Right lobe of liver (tissue), 6 donors: ENCODE measurements around the gene TRIP11. TPM values are rescaled to one million over a fixed set of nuclear protein-coding genes. Genes with fewer than 3 reads are reported as not detected.

ENCODE experiments used
- ATAC-seq, 4 donors: fragments of 200-7000 bp; cut with Tn5 transposase; one replicate each; pipeline ENCODE4 v1.9.1; 2020; ENCODE audit warnings: mild to moderate bottlenecking in 4 of 4, moderate library complexity in 4 of 4
- DNase-seq, 3 donors: peaks; one replicate each; pipeline ENCODE4 v3.0.0-alpha.2; 2020
- H3K27ac ChIP-seq, 3 donors: fragments of 200-600 bp; one replicate each; pipeline ENCODE4 v1.8.0; 2022
- H3K27me3 ChIP-seq, 2 donors: fragments of 200-600 bp; one replicate each; pipeline ENCODE4 v1.8.0; 2022
- H3K36me3 ChIP-seq, 4 donors: fragments of 200-600 bp; sonication (generic) in 1 of 4; one replicate each; pipeline versions ENCODE4 v1.5.1 to v1.8.0; 2017 to 2022; ENCODE audit warnings: control low read depth in 1 of 4
- H3K4me1 ChIP-seq, 4 donors: fragments of 200-600 bp; sonication (generic) in 1 of 4; one replicate each; pipeline versions ENCODE4 v1.5.1 to v1.8.0; 2017 to 2022; ENCODE audit warnings: control low read depth in 1 of 4
- H3K4me3 ChIP-seq, 3 donors: fragments of 200-600 bp; one replicate each; pipeline ENCODE4 v1.8.0; 2022
- H3K9me3 ChIP-seq, 4 donors: fragments of 200-600 bp; sonication (generic) in 1 of 4; one replicate each; pipeline versions ENCODE4 v1.5.1 to v1.8.0; 2017 to 2022; ENCODE audit warnings: control low read depth in 1 of 4
- POLR2A ChIP-seq: fragments of 450-650 bp; IDR thresholded peaks from one replicate; pipeline ENCODE4 v1.6.1; 2017; ENCODE audit warnings: antibody characterized with exemption, mild to moderate bottlenecking
- WGBS: methylation state at CpG from one replicate; pipeline ENCODE4 v1.1.6; 2018; ENCODE audit warnings: low coverage, low lambda C conversion rate; ENCODE audit not compliant: insufficient coverage; ENCODE audit errors: missing lambda C conversion rate; 5-methylcytosine and 5-hydroxymethylcytosine counted together
- intact Hi-C, 2 donors: fragments of 100-400 bp; cut with DNase I; formaldehyde crosslinking; loops; one replicate each; pipeline versions ENCODE4 v1.11.2 to v1.14.1; 2022
- total RNA-seq, 6 experiments: library from RNA; depleted of rRNA in 2 of 6; stranded (reverse); fragments of >200 nt in 2 of 6; fragmentation: NEBNext Ultra II Directional in 3 of 6; extraction: Animal tissue kit (Norgen Biotek cat#: 25700) in 3 of 6; gene quantifications; one replicate each; pipeline versions ENCODE4 v1.1.0 to v1.2.4, GENCODE V29; 2016 to 2023
- TF ChIP-seq, protein P1 (sequence below), 4 donors: fragments of 200-600 bp in 3 of 4; fragments of 450-650 bp in 1 of 4; IDR thresholded peaks; one replicate each; pipeline versions ENCODE4 v1.5.1 to v1.8.0; 2016 to 2022; ENCODE audit warnings: antibody characterized with exemption in 4 of 4, mild to moderate bottlenecking in 2 of 4
- donor health status: DM: no; HTN: yes; CAD: no.
- donor health status: DM: no; HTN: no; CAD: no.
- donor health status: DM: no; HTN: no; CAD: no.
- donor health status: DM: no; HTN: yes; CAD: no.
- donor health status: DM: no; HTN: yes; CAD: no.

The TRIP11 gene
- total RNA-seq, 6 experiments from 2014 or later: 18.4 to 36.1 (median 33.2) TPM

DNA sequence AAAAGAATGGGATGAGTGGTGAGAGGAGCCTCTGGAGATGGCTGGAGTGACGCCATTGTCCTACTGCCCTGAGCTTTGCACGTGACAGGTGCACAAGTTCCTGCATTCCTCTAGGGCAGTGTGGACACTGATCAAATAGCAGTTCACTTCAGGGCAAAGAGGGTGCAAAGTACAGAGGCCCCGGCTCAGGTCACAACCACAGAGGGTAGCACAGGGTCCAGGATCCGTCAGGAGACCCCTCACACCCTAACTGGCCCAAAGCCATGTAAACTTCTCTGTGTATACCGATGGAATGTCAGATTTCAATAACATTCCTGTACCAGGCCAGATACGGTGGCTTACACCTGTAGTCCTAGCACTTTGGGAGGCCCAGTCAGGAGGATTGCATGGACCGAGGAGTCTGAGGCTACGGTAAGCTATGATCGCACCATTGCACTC is 82.0 kb downstream of the TRIP11 start:
- no peak overlapping the region for H3K27ac ChIP-seq
- TF ChIP-seq POLR2A: no peak
- TF ChIP-seq, protein P1, sequence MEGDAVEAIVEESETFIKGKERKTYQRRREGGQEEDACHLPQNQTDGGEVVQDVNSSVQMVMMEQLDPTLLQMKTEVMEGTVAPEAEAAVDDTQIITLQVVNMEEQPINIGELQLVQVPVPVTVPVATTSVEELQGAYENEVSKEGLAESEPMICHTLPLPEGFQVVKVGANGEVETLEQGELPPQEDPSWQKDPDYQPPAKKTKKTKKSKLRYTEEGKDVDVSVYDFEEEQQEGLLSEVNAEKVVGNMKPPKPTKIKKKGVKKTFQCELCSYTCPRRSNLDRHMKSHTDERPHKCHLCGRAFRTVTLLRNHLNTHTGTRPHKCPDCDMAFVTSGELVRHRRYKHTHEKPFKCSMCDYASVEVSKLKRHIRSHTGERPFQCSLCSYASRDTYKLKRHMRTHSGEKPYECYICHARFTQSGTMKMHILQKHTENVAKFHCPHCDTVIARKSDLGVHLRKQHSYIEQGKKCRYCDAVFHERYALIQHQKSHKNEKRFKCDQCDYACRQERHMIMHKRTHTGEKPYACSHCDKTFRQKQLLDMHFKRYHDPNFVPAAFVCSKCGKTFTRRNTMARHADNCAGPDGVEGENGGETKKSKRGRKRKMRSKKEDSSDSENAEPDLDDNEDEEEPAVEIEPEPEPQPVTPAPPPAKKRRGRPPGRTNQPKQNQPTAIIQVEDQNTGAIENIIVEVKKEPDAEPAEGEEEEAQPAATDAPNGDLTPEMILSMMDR (IDR thresholded peaks at IDR 0.05): no peak
- peaks cover 0 to 4% (median 0%) of the 10 kb centered on the region in 4 donors for H3K4me1 ChIP-seq
- H3K27me3 ChIP-seq: no peaks in the 10 kb centered on the region
- intact Hi-C loops: no loop called here
- H3K9me3 ChIP-seq: no peaks in the 10 kb centered on the region
- WGBS: 66% methylated on average over 7 of the region's 9 CpGs
- no peaks in the 10 kb centered on the region for H3K36me3 ChIP-seq
- DNase-seq (peak; percentile 40 to 75 (median 68)), ATAC-seq (peak; percentile 93 to 95 (median 94))
- H3K4me3 ChIP-seq: no peak overlapping the region

DNA sequence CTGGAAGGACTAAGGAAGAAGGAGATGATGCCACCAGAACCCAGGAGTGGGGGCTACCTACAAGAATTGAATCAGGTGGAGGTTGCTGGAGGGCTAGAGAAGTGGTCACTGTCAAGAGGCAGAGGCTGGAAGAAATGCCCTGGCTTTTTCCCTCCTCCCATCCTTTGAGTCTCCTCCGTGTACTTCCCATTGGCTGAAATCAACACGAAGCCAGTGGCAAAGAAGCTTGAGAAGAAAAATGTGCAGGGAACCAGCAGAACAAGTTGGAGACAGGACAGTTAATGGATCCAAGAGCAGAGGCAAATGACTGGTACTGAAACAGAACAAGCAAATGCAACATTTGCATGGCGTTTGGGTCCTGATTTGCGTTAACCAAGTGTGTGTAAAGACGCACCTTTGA is 83.2 kb downstream of the TRIP11 start:
- H3K27ac ChIP-seq: no peak overlapping the region
- no peaks in the 10 kb centered on the region for H3K27me3 ChIP-seq
- WGBS: 90% methylated on average over 5 of the region's 5 CpGs
- ATAC-seq (no peak), DNase-seq (no peak)
- peaks cover 0 to 4% (median 0%) of the 10 kb centered on the region in 4 donors for H3K4me1 ChIP-seq
- TF ChIP-seq, protein P1 (IDR thresholded peaks at IDR 0.05): no peak
- no peak for TF ChIP-seq POLR2A
- no peak overlapping the region for H3K4me3 ChIP-seq
- intact Hi-C loops: no loop called here
- H3K9me3 ChIP-seq: no peaks in the 10 kb centered on the region
- no peaks in the 10 kb centered on the region for H3K36me3 ChIP-seq

DNA sequence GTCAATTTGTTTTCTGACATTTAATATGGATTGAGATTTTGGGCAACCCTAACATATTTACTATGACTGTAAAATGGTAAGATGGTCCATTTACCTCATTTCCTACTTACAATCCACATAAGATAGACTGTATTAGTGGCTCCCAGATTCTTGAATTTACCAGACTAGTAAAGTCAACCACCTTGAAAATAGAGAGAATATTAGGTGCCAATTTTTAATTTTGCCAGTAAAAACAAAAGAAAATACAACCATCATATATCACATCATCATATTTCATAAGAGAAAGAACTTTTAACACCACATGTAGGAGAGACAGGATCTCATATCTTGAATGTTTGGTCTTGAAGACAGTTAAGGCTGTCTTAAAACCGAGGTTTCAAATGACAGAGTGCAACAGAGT is 84.7 kb downstream of the TRIP11 start:
- Histone ChIP-seq H3K9me3 (no peaks in the 10 kb centered on the region), H3K36me3 (no peaks in the 10 kb centered on the region), H3K27me3 (no peaks in the 10 kb centered on the region), H3K27ac (no peak overlapping the region), H3K4me3 (no peak overlapping the region), H3K4me1 (peaks cover 0 to 4% (median 0%) of the 10 kb centered on the region in 4 donors)
- intact Hi-C loops: no loop called here
- DNase-seq (no peak), ATAC-seq (no peak)
- 62% methylated on average over 1 of the region's 1 CpG for WGBS
- TF ChIP-seq POLR2A: no peak
- TF ChIP-seq, protein P1 (IDR thresholded peaks at IDR 0.05): no peak

DNA sequence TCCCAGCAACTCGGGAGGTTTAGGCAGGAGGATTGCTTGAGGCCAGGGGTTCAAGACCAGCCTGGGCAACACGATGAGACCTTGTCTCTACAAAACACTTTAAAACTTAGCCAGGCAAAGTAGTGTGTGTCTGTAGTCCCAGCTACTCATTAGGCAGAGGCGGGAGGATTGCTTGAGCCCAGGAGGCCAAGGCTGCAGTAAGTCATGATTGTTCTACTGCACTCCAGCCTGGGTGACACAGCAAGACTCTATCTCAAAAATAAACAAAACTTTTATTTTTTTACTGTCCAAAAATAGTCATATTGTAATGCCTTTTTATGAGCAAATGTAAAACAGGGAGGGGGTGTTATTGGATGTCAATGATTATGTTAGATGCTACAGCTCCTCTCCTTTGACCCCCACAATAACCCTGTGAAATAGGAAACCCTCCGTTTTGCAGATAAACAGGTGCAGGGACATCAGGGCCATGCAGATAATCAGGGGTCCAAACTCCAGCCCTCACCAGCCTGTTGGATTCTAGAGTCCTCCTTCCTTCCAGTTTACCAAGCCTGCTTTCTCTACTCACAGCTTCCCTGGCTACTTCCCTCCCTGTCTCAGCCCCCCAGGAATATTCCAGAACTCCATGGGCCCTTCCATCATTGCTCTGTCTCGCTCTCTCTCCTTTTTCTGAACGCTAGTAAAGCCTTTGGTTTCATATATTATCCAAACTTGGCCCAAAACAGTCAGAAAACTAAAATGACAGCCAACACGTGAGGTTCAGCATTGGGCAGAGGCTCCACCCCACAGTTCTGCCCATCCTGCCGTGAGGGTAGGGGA is 86.5 kb downstream of the TRIP11 start:
- Histone ChIP-seq H3K9me3 (no peaks in the 10 kb centered on the region), H3K4me1 (peaks cover 0 to 4% (median 0%) of the 10 kb centered on the region in 4 donors), H3K27me3 (no peaks in the 10 kb centered on the region), H3K4me3 (no peak overlapping the region), H3K27ac (no peak overlapping the region), H3K36me3 (no peaks in the 10 kb centered on the region)
- intact Hi-C loops: no loop called here
- ATAC-seq (no peak), DNase-seq (no peak)
- TF ChIP-seq, protein P1 (IDR thresholded peaks at IDR 0.05): no peak
- no peak for TF ChIP-seq POLR2A
- 54% methylated on average over 7 of the region's 8 CpGs for WGBS
